Stromal cell of bone marrow (primary cell): Measurements from ENCODE around the gene SCD5.

ENCODE experiments used
- DNase-seq: peaks from one replicate; pipeline ENCODE4 v3.0.0-alpha.2; 2012; ENCODE audit warnings: low read depth

SCD5 gene

GRCh38 chr4:82588771-82589270 is 209.8 kb downstream of the SCD5 start:
- DNase-seq, result no peak

GRCh38 chr4:82587826-82588540 is 210.6 kb downstream of the SCD5 start:
- no peak for DNase-seq

GRCh38 chr4:82585690-82586435 is 212.7 kb downstream of the SCD5 start:
- DNase-seq, result no peak

GRCh38 chr4:82584931-82585330 is 213.7 kb downstream of the SCD5 start:
- no peak for DNase-seq

- DNase-seq, result no peak
These were observed 214.6 kb downstream of the SCD5 start for GRCh38 chr4:82583897-82584587.

GRCh38 chr4:82579932-82580331 is 218.7 kb downstream of the SCD5 start:
- DNase-seq, result no peak
